Measurements from ENCODE around the gene SOX6.

DNA sequence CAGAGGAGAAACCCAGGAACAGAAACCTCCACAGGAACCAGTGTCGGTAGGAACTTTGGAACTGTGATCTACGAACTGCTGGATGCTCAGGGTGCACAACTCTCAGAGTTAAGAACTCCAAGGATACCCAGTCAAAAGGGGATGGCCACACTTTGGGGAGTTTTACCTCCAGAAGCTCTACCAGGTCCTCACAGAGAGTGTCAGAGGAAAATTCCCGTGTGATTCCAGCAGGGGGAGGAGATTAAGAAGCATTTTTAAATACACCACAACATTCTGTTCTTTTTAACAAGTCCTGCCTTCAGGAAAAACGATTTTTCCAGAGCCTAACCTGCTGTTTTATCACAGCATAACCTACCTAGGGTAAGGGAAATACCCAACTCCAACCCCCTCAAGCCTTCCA is 104.0 kb downstream of the SOX6 start:
- TF ChIP-seq, protein P1, sequence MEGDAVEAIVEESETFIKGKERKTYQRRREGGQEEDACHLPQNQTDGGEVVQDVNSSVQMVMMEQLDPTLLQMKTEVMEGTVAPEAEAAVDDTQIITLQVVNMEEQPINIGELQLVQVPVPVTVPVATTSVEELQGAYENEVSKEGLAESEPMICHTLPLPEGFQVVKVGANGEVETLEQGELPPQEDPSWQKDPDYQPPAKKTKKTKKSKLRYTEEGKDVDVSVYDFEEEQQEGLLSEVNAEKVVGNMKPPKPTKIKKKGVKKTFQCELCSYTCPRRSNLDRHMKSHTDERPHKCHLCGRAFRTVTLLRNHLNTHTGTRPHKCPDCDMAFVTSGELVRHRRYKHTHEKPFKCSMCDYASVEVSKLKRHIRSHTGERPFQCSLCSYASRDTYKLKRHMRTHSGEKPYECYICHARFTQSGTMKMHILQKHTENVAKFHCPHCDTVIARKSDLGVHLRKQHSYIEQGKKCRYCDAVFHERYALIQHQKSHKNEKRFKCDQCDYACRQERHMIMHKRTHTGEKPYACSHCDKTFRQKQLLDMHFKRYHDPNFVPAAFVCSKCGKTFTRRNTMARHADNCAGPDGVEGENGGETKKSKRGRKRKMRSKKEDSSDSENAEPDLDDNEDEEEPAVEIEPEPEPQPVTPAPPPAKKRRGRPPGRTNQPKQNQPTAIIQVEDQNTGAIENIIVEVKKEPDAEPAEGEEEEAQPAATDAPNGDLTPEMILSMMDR (IDR thresholded peaks at IDR 0.05) = peak; percentile 41
- no peak for TF ChIP-seq ELF1 (IDR thresholded peaks at IDR 0.05)
- no peak for TF ChIP-seq MAX (IDR thresholded peaks at IDR 0.05; ENCODE audit: low read depth)
- no peak for TF ChIP-seq EZH2phosphoT487 (IDR thresholded peaks at IDR 0.05; ENCODE audit: borderline replicate concordance, low read depth)
- no peak for TF ChIP-seq POLR2AphosphoS5 (IDR thresholded peaks at IDR 0.05; ENCODE audit: low read depth, low read length)
- peak; percentile 10; the same call in 1 of the 2 replicates for TF ChIP-seq RAD21 (IDR thresholded peaks at IDR 0.05; ENCODE audit: low read length)
- TF ChIP-seq, protein P2, sequence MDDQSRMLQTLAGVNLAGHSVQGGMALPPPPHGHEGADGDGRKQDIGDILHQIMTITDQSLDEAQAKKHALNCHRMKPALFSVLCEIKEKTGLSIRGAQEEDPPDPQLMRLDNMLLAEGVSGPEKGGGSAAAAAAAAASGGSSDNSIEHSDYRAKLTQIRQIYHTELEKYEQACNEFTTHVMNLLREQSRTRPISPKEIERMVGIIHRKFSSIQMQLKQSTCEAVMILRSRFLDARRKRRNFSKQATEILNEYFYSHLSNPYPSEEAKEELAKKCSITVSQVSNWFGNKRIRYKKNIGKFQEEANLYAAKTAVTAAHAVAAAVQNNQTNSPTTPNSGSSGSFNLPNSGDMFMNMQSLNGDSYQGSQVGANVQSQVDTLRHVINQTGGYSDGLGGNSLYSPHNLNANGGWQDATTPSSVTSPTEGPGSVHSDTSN (IDR thresholded peaks at IDR 0.05) = no peak
- TF ChIP-seq, protein P3, sequence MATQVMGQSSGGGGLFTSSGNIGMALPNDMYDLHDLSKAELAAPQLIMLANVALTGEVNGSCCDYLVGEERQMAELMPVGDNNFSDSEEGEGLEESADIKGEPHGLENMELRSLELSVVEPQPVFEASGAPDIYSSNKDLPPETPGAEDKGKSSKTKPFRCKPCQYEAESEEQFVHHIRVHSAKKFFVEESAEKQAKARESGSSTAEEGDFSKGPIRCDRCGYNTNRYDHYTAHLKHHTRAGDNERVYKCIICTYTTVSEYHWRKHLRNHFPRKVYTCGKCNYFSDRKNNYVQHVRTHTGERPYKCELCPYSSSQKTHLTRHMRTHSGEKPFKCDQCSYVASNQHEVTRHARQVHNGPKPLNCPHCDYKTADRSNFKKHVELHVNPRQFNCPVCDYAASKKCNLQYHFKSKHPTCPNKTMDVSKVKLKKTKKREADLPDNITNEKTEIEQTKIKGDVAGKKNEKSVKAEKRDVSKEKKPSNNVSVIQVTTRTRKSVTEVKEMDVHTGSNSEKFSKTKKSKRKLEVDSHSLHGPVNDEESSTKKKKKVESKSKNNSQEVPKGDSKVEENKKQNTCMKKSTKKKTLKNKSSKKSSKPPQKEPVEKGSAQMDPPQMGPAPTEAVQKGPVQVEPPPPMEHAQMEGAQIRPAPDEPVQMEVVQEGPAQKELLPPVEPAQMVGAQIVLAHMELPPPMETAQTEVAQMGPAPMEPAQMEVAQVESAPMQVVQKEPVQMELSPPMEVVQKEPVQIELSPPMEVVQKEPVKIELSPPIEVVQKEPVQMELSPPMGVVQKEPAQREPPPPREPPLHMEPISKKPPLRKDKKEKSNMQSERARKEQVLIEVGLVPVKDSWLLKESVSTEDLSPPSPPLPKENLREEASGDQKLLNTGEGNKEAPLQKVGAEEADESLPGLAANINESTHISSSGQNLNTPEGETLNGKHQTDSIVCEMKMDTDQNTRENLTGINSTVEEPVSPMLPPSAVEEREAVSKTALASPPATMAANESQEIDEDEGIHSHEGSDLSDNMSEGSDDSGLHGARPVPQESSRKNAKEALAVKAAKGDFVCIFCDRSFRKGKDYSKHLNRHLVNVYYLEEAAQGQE (IDR thresholded peaks at IDR 0.05; ENCODE audit: low read depth, low read length) = no peak
- no peak for TF ChIP-seq FOXM1 (IDR thresholded peaks at IDR 0.05; ENCODE audit: low read depth)
- TF ChIP-seq RFX5 (IDR thresholded peaks at IDR 0.05; ENCODE audit: low read length) = no peak
- no peak for TF ChIP-seq TEAD4 (IDR thresholded peaks at IDR 0.05; ENCODE audit: borderline replicate concordance, insufficient read depth)
- TF ChIP-seq CHD2 (IDR thresholded peaks at IDR 0.05; ENCODE audit: low read length, partially characterized antibody) = no peak
- no peak for TF ChIP-seq EP300 (IDR thresholded peaks at IDR 0.05; ENCODE audit: borderline replicate concordance in 1 of 2, low read depth in 1 of 2, low read length in 1 of 2)
- TF ChIP-seq JUND (IDR thresholded peaks at IDR 0.05) = no peak

Data from SK-N-SH (cell line).